ENCODE data around the gene MICAL1.

MICAL1 gene, protein sequence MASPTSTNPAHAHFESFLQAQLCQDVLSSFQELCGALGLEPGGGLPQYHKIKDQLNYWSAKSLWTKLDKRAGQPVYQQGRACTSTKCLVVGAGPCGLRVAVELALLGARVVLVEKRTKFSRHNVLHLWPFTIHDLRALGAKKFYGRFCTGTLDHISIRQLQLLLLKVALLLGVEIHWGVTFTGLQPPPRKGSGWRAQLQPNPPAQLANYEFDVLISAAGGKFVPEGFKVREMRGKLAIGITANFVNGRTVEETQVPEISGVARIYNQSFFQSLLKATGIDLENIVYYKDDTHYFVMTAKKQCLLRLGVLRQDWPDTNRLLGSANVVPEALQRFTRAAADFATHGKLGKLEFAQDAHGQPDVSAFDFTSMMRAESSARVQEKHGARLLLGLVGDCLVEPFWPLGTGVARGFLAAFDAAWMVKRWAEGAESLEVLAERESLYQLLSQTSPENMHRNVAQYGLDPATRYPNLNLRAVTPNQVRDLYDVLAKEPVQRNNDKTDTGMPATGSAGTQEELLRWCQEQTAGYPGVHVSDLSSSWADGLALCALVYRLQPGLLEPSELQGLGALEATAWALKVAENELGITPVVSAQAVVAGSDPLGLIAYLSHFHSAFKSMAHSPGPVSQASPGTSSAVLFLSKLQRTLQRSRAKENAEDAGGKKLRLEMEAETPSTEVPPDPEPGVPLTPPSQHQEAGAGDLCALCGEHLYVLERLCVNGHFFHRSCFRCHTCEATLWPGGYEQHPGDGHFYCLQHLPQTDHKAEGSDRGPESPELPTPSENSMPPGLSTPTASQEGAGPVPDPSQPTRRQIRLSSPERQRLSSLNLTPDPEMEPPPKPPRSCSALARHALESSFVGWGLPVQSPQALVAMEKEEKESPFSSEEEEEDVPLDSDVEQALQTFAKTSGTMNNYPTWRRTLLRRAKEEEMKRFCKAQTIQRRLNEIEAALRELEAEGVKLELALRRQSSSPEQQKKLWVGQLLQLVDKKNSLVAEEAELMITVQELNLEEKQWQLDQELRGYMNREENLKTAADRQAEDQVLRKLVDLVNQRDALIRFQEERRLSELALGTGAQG

DNA sequence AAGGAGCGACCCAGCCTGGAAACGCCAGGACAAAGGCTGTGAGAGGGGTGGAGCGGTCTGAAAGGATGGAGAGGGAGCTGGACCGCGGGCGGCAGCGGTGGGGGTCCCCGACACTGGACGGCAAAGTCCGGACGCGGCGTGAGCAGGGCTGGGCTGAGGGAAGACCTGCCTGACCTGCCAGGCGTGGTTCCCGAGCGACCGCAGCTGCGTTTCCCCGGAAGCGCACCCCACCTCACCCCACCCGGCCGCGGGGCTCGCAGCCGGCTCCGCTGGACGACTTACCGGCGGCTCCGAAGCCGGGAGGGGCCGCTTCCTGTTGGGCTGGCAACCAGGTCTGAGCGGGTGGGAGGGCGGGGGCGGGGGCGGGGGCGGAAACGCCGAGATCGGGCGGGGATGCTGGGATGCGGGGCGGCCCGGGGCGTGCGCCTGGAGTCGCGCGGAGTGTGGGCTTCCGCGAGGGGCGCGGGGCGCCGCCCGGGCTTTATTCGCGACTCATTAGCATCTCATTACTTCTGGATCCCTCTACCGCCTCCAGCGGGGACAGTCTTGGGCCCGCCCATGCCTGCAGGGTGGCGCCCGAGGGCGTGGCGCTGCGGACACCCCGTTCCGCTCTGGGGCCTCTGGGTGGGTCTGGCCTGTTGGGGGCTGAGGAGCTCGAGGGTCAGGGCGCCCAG, at the start of gene MICAL1:
Gene MICAL1 (minus strand): TSS at position 336 of the 674 bp plus-strand sequence. CDS start 1,576 bp downstream, outside the sequence.
- DNase-seq, result peak; percentile 87

DNA sequence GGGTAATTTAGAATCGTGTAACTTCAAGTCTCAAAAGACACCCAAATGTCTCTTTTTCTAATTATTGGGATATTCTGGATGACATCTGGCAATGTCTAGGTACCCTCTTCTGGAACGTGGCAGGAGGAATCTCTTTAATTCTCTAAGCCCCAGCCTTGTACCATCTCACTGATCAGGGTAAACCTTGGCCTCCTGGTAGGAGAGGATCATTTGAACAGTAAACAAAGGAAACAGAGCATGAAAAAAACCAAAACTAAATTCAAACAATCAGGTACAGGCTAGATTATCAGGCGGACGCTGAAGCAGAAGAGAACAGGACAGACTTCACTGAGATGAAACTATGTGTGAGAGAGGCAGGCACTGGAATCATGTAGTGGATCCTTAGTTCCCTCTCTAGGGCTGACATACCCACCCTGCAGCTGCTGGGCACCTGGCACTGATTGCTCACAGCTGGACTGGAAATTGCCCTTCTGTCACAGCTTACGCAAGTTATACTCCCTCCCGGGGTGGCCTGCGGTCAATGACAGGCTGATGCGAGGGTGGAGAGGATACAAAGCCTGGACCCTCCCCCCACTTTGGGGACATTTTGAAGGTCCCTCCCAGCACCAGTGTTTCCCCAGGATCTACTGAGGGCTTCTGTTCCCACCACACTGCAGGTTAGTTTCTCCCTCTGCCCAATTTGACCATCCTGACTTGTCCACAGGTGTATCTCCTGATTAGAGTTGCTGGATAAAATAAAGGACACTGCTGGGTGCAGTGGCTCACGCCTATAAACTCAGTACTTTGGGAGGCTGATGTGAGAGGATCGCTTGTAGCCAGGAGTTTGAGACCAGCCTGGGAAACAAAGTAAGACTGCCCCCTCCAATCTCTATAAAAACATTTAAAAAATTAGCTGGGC, 48.0 kb upstream of the MICAL1 start:
- no peak for DNase-seq

DNA sequence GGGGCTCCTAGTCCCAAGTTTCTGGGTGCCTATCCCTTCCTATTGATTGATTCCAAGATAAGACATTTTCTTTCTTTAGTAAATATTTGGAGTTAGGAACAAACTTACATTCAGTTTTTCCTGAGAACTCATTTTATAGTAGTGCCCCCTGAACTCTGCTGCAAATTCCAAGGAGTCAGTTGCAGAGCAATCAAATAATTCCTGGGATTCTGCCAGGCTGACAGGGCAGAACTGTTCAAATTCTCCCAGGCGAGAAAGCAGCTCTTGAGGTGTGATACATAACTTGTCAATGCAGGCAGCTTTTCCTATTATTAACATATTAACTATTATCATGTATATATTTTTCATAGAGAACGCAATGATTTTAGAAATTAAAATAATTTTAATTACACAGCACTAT, 43.4 kb upstream of the MICAL1 start:
- no peak for DNase-seq

DNA sequence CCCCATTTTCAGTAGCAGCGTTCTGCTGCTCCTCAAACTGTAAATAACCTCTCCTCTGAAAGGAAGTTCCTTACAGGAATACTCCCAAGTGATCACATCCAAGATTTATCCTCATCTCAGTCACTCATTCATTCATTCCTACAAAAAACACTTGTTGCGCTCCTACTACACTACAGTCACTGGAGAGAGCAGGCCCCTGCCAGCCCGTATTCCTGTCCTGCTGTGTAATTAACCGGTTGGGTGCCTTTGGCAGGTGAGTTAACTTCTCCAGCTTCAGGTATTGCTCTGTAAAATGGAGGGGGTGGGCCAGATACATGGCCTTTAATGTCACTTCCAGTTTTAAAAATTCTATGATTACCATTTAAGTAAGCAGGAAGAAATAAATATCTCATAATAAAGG, 42.5 kb upstream of the MICAL1 start:
- DNase-seq, result no peak

DNA sequence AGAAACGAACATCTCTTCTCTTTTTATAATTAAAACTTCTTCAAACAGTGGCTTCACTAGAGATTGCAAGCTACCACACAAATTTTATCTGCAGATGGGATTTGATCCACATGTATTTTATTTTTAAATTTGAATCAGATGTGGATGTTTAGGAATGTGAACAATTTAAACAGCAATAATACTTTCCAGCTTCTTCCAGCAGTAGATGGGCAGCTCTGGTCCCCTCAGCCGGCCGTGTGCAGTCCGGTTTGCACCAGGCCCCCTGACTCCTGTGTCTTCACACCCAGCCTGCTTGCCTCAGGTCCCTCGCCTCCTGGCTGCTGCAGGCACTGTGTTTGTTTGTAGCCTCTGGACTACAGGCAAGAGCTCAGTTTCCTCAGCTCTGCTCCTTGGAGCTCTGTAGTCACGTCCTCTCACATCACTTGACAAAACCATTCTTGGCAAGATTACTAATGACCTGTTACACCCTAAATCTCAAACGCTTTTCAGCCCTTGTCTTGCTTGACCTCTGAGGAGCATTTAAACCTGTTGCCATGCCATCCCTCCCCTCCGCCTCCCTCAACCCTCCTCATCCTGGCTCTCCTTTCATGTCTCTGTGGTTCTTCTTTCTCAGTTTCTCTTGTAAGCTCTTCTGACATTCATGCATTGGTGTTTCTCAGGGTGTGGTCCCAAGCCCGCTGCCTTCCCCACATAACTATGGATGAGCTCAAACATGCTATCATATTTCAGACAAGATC, 40.6 kb upstream of the MICAL1 start:
- no peak for DNase-seq

DNA sequence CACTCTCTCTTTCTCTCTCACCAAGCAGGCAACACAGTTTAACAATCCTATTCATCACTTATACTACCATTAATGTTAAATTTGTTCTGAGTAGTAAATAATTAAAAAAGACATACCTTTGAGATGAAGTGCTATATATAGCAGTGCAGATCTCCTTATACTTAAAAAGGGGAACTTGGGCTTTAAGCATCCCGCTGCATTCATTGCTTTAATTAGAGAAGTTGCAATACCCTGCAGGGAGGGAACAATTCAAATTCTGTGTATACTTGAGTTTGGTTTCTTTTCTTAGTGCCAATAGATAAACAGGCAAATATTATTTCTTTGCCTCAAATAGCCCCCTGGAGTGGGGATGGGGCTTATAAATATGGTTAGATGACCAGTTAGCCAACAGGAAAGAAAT, 38.3 kb upstream of the MICAL1 start:
- no peak for DNase-seq

DNA sequence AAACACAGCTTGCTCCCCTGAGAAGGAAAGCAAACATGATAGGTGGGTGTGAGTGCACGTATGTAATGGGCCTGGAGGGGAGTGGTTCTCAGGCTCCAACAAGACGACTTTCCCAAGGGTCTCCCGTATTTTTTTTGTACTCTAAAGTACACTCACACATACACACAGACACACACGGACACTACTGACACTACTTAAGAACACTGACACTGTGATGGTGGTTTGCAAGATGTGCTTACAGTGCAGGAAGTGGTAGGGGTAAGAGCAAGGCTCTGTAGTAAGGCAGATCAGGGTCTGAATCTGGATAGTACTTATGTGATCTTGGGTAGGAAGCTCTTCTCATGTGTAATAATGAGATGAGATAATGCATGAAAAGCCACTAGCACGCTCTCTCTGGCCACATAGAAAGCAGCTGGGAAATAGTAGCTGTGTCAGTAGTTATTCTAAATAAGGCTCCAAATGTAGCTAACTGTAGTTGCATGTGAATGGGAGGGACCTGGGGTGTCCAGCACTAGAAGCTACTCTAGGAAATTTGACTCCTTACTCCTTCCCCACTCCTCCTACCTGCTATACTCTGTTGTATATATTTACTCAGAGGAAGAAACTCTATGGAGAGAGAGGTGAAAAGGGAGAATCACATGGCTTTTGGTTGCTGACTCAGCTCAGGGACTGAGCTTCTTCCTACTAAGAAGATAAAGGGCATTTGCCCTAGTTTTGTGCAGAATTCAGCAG, 35.8 kb upstream of the MICAL1 start:
- peak; percentile 66 for DNase-seq

DNA sequence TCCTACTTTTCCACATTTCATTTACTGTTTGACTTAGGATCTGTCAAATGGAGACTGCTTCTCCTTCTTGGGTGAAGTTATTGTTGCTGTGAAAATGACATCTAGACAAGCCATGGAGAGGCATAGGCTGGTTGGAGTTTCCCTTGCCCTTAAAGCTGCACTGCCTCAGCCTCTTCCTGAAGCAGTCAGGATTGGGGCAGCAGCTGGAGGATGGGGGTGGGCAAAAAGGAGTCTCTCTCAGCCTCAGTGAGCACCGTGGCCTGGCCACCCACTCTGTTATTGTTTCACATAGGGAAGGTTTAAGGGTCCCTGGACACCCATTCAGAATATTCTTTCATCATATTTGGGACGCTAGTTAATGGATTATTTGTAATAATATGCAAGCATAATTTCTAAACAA, 35.1 kb upstream of the MICAL1 start:
- peak; percentile 43 for DNase-seq

DNA sequence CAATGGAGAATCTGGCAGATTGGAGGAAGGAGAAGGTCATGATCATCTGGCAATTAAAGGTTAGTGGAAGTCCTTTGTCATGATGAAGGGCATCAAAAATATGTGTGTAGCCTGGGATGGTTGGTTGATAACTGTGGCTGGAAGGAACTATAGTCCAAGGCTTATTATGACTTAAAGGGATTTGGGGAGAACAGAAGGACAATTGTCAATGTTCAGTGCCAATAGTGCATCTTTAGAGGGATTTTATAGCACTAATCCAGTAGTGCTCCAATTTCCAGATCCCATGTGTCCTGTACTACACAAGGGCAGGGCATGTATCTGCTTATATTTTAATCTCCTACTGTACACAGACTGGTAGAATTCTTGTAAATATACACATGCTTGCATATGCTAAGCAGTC, 32.4 kb upstream of the MICAL1 start:
- DNase-seq, result no peak

DNA sequence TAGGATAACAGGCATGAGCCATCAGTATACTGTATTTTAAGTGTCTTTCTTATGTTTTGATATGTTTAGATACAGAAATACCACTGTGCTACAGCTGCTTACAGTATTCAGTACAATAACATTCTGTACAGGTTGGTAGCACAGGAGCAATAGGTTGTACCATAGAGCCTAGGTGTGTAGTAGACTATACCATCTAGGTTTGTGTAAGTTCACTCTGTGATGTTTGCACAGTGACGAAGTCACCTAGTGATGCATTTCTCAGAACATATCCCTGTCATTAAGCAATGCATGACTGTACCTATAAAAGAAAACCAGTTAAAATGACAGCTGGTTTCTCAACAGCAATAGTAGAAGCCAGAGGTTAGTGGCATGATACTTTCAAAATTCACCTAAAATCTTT, 30.5 kb upstream of the MICAL1 start:
- DNase-seq, result no peak

DNA sequence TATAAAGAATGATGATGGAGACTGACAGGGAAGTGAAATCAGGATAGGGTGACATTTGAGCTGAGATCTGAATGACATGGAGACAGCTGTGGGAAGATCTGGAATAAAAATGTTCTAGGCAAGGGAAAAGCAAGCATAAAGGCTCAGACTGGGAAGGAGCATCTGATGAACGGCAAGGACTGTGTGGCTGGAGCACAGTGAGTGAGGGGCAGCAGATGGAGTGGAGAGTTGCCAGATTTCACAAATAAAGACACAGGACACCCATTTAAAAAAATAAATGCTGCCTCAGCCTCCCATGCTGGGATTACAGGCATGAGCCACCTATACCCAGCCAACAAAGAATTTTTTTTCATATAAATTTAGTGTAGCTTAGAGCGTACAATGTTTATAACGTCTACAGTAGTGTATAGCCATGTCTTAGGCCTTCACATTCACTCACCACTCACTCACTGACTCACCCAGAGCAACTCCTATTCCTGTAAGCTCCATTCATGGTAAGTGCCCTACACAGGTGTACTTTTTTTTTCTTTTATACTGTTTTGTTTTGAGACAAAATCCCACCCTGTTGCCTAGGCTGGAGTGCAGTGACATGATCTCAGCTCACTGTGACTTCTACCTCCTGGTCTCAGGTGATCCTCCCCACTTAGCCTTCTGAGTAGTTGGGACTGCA, 29.8 kb upstream of the MICAL1 start:
- no peak for DNase-seq

DNA sequence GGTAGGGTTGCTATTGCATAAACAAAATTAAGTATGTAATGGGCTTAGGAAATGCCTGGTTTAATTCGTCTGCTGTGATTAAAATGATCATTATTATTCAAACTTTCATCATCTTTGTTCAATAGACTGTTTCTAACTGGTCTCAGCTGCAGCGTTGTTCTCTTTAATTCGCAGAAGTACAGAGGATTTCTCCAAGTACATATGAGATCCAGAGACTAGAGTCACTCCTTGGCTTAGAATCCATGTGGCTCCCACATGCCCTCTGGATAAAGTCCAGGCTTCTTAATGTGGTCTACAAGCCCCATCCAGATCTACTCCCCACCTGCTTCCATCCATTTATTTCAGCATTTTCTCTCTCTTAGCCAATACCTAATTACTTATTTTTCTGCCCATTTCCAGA, 28.6 kb upstream of the MICAL1 start:
- no peak for DNase-seq

DNA sequence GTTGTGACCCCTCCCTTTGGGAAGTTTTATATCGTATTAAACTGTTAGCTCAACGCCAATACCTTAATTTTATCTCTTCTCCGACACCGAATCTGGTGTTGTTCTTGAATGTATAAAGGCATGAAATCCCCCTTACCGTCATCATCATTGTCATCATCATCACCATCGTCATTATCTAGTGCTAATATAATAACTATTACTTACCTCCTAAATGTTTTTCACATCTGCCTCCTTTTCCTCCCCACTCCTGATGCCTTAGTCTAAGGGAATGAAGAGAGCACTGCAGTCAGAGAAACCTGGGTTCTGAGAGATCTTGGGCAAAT, 28.1 kb upstream of the MICAL1 start:
- peak; percentile 51 for DNase-seq

DNA sequence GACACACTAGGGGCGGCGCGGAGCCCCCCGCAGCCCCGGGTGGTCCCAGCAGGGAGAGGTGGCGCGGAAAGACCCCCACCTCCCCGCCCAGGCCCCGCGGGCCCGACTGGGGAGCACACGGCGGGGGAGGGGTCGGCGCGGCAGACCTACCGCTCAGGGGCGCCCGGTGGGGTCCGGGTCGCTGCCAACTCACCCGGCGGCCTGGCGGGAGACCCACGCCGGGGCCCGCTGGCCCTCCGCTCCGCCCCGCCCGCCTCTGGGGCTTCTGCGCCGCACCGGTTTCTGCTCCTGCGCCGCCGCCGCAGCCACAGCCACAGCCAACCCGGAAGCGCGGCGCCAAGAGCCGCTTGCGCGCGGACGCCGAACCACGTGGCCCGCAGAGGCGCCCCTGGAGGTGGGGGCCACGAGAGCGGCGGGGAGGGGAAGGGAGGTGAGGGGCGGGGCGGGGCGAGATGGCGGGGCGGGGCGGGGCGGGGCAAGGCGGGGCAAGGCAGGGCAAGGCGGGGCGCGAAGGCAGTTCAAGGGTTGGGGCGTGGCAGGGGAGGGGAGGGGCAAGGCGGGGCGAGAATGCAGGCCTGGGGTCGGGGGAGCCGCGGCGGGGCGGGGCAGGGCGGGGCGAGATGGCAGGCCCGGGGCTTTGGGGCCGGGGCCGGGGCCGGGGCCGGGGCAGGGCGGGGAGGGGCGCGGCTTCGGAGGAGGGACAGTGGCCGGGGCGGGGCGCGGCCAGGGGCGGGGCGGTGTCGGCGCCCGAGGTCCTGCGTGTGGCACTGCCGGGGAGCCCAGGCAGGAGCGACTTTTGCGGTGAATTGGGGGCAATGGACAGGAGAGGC, 27.5 kb upstream of the MICAL1 start, which contains the start of gene ZBTB24:
Gene ZBTB24 (minus strand): TSS at position 315 of the 830 bp plus-strand sequence. CDS start 1,193 bp downstream, outside the sequence.
- peak; percentile 77 for DNase-seq

DNA sequence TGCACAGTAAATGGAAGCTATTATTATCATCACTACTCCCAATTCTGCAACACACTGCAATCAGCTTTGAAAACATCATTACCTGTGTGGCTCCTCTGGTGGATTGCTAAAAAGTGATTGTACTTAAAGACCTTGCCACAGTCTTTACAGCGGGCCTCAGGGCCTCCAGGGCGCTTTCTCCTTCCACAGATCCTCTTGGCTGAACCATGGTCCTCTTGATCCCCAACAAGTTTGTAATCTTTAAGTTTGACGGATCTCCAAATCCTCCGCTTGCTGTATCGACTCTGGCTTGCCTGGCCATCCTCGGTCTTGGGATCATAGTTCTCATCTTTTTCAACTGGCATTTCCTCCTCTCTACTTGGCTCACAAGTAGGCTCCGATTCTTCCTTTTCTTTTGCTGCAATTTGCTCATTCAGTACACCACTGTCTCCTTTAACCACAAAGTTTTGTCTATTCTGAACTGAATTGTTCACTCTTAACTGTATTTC, 25.5 kb upstream of the MICAL1 start:
- no peak for DNase-seq

DNA sequence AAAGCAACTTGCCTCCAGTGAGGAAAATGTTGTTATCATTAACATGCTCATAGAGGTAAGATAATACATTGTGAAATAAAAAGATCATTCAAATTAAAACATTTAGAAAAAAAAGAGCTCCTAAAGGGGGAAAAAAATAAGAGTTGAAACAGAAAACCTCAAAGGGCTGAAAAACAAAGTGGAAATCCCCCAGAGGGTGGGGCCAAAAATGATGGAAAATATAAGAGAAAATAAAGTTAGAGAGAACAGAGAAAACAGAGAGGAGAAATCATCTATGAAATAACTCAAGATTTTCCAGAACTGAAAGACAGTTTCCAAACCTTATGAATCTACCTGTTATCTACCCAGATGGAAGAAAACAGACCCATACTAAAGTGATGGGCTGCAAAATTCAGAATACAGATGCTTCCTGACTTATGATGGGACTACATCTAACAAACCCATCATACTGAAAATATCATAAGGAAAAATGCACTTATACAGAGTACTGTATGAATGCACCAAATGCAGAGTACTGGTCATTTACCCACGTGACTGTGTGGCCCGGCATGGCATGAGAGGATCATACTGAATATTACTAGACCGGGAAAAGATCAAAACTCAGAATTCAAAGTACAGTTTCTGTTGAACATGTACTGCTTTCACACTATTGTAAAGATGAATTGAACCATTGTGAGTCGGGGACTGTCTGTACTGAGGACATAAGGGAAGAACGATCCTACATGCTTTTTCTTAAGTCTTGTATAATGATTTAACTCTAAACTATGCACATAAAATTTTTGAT, 23.5 kb upstream of the MICAL1 start:
- no peak for DNase-seq

DNA sequence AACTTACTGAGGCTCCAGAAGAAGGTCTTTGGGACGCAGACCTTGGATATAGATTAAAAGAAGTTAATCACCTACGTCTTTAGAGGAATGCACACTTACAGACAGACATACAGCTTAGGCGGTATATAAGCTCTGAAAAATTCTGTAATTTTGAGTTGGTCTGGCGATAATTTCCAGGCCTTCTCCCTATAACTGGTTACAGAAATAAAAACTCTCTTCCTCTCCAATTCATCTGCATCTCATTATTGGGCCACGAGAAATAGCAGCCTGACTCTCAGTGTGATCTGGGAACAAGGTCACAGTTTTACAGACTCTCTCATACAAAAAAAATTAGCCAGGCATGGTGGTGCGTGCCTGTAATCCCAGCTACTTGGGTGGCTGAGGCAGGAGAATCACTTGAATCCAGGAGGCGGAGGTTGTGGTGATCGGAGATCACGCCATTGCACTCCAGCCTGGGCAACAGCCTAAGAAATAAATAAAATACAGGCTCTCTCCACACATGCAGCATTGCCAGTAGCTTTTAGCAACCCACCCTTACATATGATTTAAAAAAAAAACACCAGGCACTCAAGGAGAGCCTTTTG, 22.7 kb upstream of the MICAL1 start:
- DNase-seq, result no peak

DNA sequence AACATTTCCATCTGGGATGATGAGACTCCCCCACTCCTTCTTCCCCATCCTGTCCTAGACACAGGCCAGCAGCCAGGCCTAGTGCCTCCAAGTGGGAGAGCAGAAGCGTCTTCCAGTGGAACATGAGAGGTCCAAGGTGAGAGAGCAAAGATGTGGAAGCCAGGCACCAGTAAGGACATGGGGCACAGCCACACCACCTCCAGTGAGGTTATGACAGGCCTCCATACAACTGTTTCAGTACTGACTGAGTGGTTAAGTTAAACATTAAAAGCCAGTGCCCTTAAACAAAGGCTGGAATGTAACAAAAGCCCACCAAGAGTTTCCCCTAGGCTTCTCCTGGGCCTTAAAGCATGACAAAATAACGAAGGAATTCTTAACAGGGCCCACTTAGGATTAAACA, 22.2 kb upstream of the MICAL1 start:
- no peak for DNase-seq

Data from retina (tissue), 1 donor.